Type B pancreatic cell (in vitro differentiated cells): ENCODE measurements around the gene CLTC. TPM values are rescaled to one million over a fixed set of nuclear protein-coding genes. Genes with fewer than 3 reads are reported as not detected.

ENCODE experiments used
- DNase-seq: peaks from one replicate; pipeline ENCODE4 v3.0.0; 2021; ENCODE audit warnings: mixed read lengths; ENCODE audit not compliant: unreplicated experiment; ENCODE audit errors: extremely low spot score
- H3K27ac Mint-ChIP-seq: 2 replicates; pipeline ENCODE4 v1.8.0; 2021; ENCODE audit warnings: mild to moderate bottlenecking, mixed read lengths
- H3K27me3 Mint-ChIP-seq: 2 replicates; pipeline ENCODE4 v1.8.0; 2021; ENCODE audit warnings: mixed read lengths
- H3K36me3 Mint-ChIP-seq: 2 replicates; pipeline ENCODE4 v1.8.0; 2021; ENCODE audit warnings: mixed read lengths
- H3K4me1 Mint-ChIP-seq: one replicate; pipeline ENCODE4 v1.8.0; 2021; ENCODE audit warnings: mixed read lengths; ENCODE audit not compliant: unreplicated experiment
- H3K4me3 Mint-ChIP-seq: 2 replicates; pipeline ENCODE4 v1.8.0; 2021; ENCODE audit warnings: mild to moderate bottlenecking, mixed read lengths
- H3K9me3 Mint-ChIP-seq: 2 replicates; pipeline ENCODE4 v1.8.0; 2021; ENCODE audit warnings: mixed read lengths
- CTCF ChIP-seq: fragments of 200-600 bp; sonication (generic); conservative IDR thresholded peaks from 2 replicates; pipeline ENCODE4 v1.5.0; 2021; ENCODE audit warnings: antibody characterized with exemption, mild to moderate bottlenecking
- total RNA-seq: library from RNA; stranded (reverse); gene quantifications from 2 replicates; pipeline ENCODE4 v1.2.1, GENCODE V29; 2021; ENCODE audit warnings: low replicate concordance

CLTC gene
- total RNA-seq, 1 donor from 2014 or later: 209 TPM

GRCh38 chr17:59702304-59702703 is 82.6 kb downstream of the CLTC start:
- no peak overlapping the region for H3K27ac Mint-ChIP-seq
- no peak overlapping the region for H3K4me3 Mint-ChIP-seq
- H3K27me3 Mint-ChIP-seq: no peaks in the 10 kb centered on the region
- H3K9me3 Mint-ChIP-seq: no peaks in the 10 kb centered on the region
- no peak for TF ChIP-seq CTCF
- peaks cover 31% of the 10 kb centered on the region for H3K36me3 Mint-ChIP-seq
- no peak for DNase-seq
- peaks cover 21% of the 10 kb centered on the region for H3K4me1 Mint-ChIP-seq

- Mint-ChIP-seq H3K27me3 (no peaks in the 10 kb centered on the region), H3K9me3 (no peaks in the 10 kb centered on the region), H3K4me3 (peak within 1 kb of the TSS; percentile 97), H3K27ac (peak within 1 kb of the TSS; percentile 96), H3K36me3 (peaks cover 6% of the 10 kb centered on the region), H3K4me1 (peaks cover 26% of the 10 kb centered on the region)
- TF ChIP-seq CTCF: no peak
- DNase-seq: peak; percentile 96
Observed at GRCh38 chr17:59707149-59707970, 87.7 kb downstream of the CLTC start, which contains the start of the genes PTRH2 and VMP1. PTRH2 (minus strand) TSS chr17:59707430; CDS start chr17:59697978, 9,452 bp downstream. VMP1 (plus strand) TSS chr17:59707654; CDS start chr17:59731447, 23,793 bp downstream.

- peak overlapping the region; percentile 96 for H3K27ac Mint-ChIP-seq
- peaks cover 10% of the 10 kb centered on the region for H3K36me3 Mint-ChIP-seq
- peak overlapping the region; percentile 97 for H3K4me3 Mint-ChIP-seq
- no peak for DNase-seq
- TF ChIP-seq CTCF: no peak
- no peaks in the 10 kb centered on the region for H3K27me3 Mint-ChIP-seq
- H3K9me3 Mint-ChIP-seq: no peaks in the 10 kb centered on the region
- peaks cover 26% of the 10 kb centered on the region for H3K4me1 Mint-ChIP-seq
Observed at GRCh38 chr17:59707971-59708430, 88.3 kb downstream of the CLTC start.

- Mint-ChIP-seq H3K27ac (no peak overlapping the region), H3K9me3 (no peaks in the 10 kb centered on the region), H3K4me1 (peaks cover 12% of the 10 kb centered on the region), H3K27me3 (no peaks in the 10 kb centered on the region), H3K4me3 (no peak overlapping the region), H3K36me3 (peaks cover 5% of the 10 kb centered on the region)
- no peak for DNase-seq
- TF ChIP-seq CTCF: no peak
Observed at GRCh38 chr17:59711936-59712335, 92.2 kb downstream of the CLTC start.

- DNase-seq: no peak
- no peak for TF ChIP-seq CTCF
- Mint-ChIP-seq H3K9me3 (no peaks in the 10 kb centered on the region), H3K27ac (no peak overlapping the region), H3K36me3 (peaks cover 5% of the 10 kb centered on the region), H3K4me1 (peaks cover 12% of the 10 kb centered on the region), H3K27me3 (no peaks in the 10 kb centered on the region), H3K4me3 (no peak overlapping the region)
Observed at GRCh38 chr17:59712862-59713261, 93.2 kb downstream of the CLTC start.
